HG02678 (cell line): ENCODE measurements around the gene NOL4L.

ENCODE experiments used
- ATAC-seq: cut with Tn5 transposase; IDR thresholded peaks from one replicate; pipeline ENCODE4 v1.9.1; 2021; ENCODE audit warnings: mild to moderate bottlenecking, moderate library complexity; ENCODE audit not compliant: unreplicated experiment

Gene NOL4L

DNA sequence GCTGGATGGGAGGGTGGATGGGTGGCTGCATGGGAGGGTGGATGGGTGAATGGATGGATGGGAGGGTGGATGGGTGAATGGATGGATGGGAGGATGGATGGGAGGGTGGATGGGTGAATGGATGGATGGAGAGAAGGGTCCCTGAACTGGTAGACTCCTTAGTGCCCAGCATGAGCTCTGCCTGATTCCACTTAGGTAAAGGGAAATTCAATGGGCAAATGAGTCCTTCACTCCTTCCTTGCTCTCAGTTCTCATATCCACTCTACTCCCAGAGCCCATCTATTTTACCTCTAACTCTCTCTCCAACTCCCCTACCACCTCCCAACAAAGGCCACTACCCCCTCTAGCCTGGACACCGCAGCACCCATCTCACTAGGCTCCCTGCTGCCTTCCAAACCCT lies 29.2 kb upstream of the NOL4L start:
- ATAC-seq: no peak

GRCh38 chr20:32613192-32614053 lies 28.3 kb upstream of the NOL4L start:
- no peak for ATAC-seq

DNA sequence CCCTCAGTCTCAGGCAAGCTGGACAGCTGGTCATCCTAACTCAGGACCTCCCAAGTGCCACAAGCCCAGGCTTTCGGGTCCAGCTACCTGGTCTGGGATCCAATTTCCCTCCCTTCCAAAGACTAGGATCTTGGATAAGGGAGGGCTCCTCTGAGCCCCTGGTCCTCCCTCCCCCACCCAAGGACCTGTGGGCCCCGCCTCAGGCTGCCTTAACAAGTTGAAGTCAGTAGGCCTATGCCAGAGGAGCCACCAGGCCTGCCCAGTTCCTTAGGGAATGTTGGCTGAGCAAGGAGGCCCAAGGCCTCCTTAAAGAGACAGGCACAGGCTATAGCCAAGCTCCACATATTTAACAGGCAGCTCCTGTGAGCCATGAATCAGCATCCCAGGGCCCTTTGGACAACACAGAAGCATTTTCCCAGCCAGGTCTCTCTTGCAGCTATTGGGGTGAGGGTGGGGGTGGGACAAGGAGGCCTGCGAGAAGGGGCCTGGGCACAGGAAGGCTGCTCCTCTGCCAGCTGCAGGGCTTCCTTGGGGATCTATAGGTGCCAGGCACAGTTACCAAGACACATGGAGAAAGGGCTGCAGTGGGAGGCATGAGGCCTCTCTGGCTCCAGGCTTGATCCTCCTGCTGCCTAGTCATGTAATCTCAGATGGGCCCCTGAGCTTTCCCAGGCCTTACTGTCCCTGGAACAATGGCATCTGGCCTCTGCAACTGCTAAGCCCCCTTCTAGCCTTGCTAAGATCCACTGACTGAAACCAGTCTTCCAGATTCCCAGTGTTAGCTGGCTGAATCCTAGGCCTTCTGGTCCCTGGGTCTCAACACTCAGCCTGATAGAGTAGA lies 27.4 kb upstream of the NOL4L start:
- ATAC-seq: no peak

GRCh38 chr20:32611868-32612267 lies 26.7 kb upstream of the NOL4L start:
- ATAC-seq: no peak

- ATAC-seq: no peak
Measured at GRCh38 chr20:32611286-32611685, 26.2 kb upstream of the NOL4L start.

- ATAC-seq: no peak
Measured at GRCh38 chr20:32610472-32611218, 25.5 kb upstream of the NOL4L start.

DNA sequence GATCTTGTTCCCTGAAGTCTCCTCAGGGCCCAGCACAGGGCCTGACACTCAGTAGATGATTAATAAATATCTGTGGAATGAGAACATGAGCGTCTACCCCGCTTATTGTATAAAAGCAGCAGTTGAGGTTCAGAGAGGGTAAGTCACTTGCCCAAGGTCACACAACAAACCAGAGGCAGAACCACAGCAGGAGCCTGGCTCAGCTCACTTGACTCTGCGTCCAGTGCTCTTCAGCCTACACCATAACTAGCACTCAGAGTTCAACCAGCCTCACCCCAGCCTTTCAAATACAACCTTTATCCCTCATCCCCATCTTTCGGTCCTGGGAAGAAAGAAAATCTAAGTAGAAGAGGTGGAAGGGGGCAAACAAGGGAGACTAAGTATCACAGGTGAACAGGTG lies 24.9 kb upstream of the NOL4L start:
- no peak for ATAC-seq

DNA sequence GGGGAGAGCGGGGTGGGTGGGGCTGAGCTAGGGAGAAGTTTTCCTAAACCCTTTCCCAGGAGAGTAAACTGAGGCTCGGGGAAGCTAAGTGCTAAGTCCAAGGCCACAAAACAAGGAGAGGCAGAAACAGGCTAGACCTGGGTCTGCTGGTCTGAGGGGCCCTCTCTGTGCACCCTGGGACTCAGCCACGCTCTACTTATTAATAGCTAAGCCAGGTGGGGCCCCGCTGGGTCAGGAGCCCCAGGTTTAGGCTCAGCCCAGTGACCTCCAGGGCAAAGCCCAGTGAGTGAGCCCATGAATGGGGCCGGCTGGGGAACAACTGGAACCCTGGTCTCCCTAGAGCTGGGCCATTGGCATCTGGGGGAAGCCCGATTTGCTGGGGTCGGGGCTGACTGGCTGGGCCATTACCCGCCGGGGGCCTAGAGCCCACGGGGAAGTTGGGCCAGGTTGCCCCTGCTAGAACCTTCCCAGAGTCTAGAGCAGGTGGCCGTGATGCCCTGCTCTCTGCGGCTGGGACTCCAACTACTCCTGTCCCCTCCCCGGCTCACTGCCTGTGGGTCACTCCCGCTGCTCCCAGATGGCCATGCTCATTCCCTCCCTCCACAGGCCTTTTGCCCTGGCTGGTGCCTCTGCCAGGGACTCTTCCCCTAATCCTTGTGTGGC lies 24.1 kb upstream of the NOL4L start:
- no peak for ATAC-seq

DNA sequence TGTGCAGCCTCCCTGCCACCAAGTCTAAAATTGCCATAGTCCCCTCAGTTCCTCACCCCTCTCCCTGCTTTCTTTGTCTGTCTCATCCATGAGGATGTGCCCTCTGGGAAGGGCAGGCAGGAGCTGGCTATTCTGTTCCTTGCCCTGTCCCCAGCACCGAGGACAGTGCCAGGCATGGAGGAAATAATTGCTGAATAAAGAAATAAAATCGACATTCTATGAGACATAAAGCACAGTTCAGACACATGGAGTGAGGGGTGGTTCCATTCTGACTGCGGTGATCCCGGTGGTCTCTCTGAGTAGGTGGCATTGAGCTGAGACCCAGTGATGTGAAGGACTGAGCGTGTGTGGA lies 23.5 kb upstream of the NOL4L start:
- no peak for ATAC-seq

DNA sequence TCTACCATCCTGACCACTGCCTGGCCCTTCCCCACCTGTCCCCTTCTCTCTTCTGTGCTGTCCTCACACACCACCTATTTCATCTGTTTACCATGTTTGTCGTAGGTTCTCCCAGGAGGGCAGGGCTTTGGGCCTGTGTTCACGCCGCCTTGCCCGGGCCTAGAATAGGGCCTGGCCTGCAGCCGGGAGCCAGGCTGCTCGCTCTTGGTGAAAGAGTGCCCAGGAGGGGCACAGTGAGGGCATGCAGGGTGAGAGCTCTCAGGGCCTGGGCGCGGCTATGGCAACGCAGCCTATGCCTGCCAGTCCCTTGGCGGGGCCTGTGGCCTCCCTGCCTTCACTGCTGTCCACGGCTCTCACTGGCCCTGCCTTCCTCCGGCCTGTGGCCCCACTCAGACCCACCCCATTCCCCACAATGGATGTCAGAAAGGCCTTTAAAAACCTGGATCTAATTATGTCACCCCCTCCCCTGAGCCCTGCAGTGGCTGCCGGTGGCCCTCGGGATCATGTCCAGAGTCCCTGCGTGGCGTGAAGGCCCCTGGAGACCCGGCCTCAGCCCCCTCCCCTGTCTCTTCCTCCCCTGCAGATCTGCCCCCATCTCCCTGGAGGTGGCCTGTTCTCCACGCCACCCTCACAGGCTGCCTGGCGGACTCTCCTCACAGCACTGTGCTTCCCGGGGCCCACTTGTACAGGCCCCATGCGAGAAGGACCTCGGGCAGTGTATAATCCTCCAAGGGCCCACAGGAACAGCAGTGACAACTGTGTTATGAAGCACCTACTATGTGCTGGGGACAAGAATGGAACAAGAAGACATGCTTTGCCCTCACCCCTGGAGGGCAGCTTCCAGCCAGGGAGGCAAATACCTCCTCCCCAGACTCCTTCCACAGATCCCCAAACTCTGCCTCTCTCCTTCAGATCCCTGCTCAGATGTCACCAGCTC lies 22.9 kb upstream of the NOL4L start:
- no peak for ATAC-seq

DNA sequence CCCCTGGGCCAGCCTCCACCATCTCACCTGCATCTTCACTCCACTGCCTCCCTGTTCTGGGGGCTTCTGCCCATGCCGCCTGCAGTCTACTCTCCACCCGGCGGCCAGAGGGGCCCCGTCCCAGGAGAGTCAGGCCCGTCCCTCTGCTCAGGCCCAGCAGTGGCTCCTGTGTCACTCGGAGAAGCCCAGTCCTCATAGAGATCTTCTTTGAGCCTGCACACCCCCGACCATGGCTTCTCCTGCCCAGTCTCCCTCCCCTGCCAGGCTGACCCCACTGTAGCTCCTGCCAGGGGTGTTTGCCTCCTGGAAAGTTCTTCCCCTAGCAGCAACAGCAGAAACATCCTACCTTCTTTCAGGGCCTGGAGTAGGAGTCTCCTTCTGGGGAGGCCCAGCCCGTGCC lies 22.2 kb upstream of the NOL4L start:
- ATAC-seq: no peak

DNA sequence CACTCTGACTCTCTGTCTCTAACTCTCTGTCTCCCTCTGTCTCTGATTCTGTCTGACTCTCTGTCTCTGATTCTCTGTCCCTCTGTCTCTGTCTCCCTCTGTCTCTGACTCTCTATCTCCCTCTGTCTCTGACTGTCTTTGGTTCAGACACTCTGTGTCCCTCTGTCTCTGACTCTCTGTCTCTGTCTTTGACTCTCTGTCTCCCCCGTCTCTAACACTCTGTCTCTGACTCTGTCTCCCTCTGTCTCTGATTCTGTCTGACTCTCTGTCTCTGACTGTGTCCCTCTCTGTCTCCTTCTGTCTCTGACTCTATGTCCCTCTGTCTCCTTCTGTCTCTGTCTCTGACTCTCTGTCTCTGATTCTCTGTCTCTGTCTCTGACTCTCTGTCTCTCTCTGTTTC lies 21.7 kb upstream of the NOL4L start:
- no peak for ATAC-seq

DNA sequence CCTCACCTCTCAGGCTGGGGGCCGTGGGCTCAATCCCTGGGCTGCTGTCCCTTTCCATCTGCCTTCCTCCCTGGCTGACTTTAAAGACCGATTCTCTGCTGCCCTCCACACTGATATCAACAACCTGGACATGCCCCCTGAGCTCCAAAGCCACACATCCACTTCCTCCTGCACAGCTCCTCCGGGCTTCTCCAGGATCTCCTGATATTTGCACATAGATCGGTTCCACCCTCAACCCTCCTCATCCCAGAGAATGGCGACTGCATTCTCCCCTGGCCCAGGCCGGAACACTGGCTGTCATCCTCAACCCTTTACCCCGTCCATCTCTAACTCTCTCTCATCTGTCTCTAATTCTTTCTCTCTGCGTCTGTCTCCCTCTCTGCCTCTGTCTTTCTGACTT lies 21.0 kb upstream of the NOL4L start:
- no peak for ATAC-seq

- ATAC-seq: no peak
Measured at GRCh38 chr20:32605167-32605656, 20.1 kb upstream of the NOL4L start.

DNA sequence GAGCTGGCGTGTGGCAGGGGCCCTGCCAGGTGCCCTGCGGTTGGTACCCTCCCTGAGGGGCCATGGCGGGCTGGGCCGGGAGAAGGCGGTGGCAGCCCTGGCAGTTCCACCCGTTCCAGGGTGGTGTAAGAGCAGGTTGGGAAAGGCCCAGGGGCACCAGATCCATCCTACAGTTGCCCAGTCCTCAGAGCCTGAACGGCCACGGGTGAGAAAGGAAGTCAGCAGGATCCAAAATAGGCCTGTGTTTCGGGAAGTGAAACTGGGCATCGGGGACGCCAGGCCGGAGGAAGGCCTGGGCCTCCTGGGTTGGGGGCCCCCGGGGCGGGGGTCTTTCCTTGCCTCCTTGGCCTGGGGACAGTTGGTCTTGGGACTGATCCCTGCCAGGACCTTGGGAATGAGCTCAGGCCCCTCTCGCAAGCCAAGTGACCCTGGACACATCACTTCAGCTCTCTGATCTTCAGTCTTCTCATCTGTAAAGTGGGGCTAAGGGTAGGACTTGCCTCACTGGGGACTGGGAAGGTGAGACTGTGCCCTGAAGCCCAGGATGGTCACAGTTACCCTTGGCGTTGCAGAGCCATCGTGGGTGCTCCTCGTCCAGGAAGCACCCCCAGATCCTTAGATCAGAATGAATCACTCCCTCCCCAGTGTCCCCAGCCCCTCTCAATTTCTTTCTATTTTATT lies 18.1 kb upstream of the NOL4L start:
- ATAC-seq: no peak

GRCh38 chr20:32602273-32602672 lies 17.1 kb upstream of the NOL4L start:
- ATAC-seq: no peak

DNA sequence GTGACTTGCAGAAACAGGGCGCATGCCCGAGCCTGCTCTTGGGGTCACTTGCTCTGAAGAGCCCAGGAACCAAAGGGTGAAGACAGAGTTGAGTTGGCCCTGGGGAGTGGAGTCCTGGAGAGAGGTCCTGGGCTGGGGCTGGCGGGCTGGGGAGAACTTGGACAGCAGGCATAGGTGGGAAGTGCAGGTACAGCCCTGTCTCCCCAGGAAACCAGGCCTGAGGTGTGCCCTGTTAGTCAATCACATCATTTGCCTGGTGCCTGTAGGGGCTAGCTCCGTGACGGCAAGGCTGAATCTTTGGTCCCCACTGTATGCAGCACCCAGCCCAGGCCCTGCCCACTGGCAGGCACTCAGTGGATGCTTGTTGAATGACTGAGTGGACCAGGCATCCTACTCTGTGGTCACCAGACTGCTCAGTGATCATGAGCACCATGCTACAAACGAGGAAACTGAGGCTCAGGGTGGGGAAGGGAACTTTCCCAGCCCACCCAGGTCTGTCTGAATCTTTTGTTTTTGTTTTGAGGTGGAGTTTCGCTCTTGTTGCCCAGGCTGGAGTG lies 15.6 kb upstream of the NOL4L start:
- no peak for ATAC-seq

- no peak for ATAC-seq
Measured at GRCh38 chr20:32599783-32600340, 14.7 kb upstream of the NOL4L start.

GRCh38 chr20:32598606-32599005 lies 13.5 kb upstream of the NOL4L start:
- ATAC-seq: no peak
